ENCODE measurements around the gene CPNE7.

Gene CPNE7

GRCh38 chr16:89637379-89637778, 61.8 kb downstream of the CPNE7 start:
- TF ChIP-seq REST (IDR thresholded peaks at IDR 0.05; ENCODE audit: insufficient read depth in 1 of 2, low read depth in 2 of 2, low read length in 2 of 2) (no peak), TAF1 (IDR thresholded peaks at IDR 0.05; ENCODE audit: borderline replicate concordance, insufficient read depth, low read length) (no peak), SIN3A (IDR thresholded peaks at IDR 0.05; ENCODE audit: borderline replicate concordance, insufficient read depth, low read length) (no peak), FOXP2 (optimal IDR thresholded peaks at IDR 0.05; ENCODE audit: borderline replicate concordance, extremely low read depth, extremely low read length, insufficient read depth) (no peak), POLR2AphosphoS5 (IDR thresholded peaks at IDR 0.05; ENCODE audit: low read depth, low read length) (no peak)

GRCh38 chr16:89638455-89638854, 62.9 kb downstream of the CPNE7 start:
- TF ChIP-seq TAF1 (IDR thresholded peaks at IDR 0.05; ENCODE audit: borderline replicate concordance, insufficient read depth, low read length), result no peak
- no peak for TF ChIP-seq POLR2AphosphoS5 (IDR thresholded peaks at IDR 0.05; ENCODE audit: low read depth, low read length)
- no peak for TF ChIP-seq SIN3A (IDR thresholded peaks at IDR 0.05; ENCODE audit: borderline replicate concordance, insufficient read depth, low read length)
- TF ChIP-seq FOXP2 (optimal IDR thresholded peaks at IDR 0.05; ENCODE audit: borderline replicate concordance, extremely low read depth, extremely low read length, insufficient read depth), result no peak
- TF ChIP-seq REST (IDR thresholded peaks at IDR 0.05; ENCODE audit: insufficient read depth in 1 of 2, low read depth in 2 of 2, low read length in 2 of 2), result no peak

GRCh38 chr16:89639385-89639784, 63.8 kb downstream of the CPNE7 start:
- no peak for TF ChIP-seq FOXP2 (optimal IDR thresholded peaks at IDR 0.05; ENCODE audit: borderline replicate concordance, extremely low read depth, extremely low read length, insufficient read depth)
- no peak for TF ChIP-seq REST (IDR thresholded peaks at IDR 0.05; ENCODE audit: insufficient read depth in 1 of 2, low read depth in 2 of 2, low read length in 2 of 2)
- no peak for TF ChIP-seq TAF1 (IDR thresholded peaks at IDR 0.05; ENCODE audit: borderline replicate concordance, insufficient read depth, low read length)
- TF ChIP-seq SIN3A (IDR thresholded peaks at IDR 0.05; ENCODE audit: borderline replicate concordance, insufficient read depth, low read length), result no peak
- no peak for TF ChIP-seq POLR2AphosphoS5 (IDR thresholded peaks at IDR 0.05; ENCODE audit: low read depth, low read length)

- TF ChIP-seq FOXP2 (optimal IDR thresholded peaks at IDR 0.05; ENCODE audit: borderline replicate concordance, extremely low read depth, extremely low read length, insufficient read depth) (no peak), SIN3A (IDR thresholded peaks at IDR 0.05; ENCODE audit: borderline replicate concordance, insufficient read depth, low read length) (no peak), REST (IDR thresholded peaks at IDR 0.05; ENCODE audit: insufficient read depth in 1 of 2, low read depth in 2 of 2, low read length in 2 of 2) (no peak), POLR2AphosphoS5 (IDR thresholded peaks at IDR 0.05; ENCODE audit: low read depth, low read length) (no peak), TAF1 (IDR thresholded peaks at IDR 0.05; ENCODE audit: borderline replicate concordance, insufficient read depth, low read length) (no peak)
Measured at GRCh38 chr16:89641458-89642119, 66.0 kb downstream of the CPNE7 start.

All from PFSK-1 (cell line).